COLO829 (cell line): ENCODE data around the gene CNST.

ENCODE experiments used
- DNase-seq: peaks from one replicate; pipeline ENCODE4 v3.0.0; 2012; ENCODE audit warnings: low spot score

Gene CNST

GRCh38 chr1:246566128-246566812, at the start of gene CNST, which contains the start of gene TFB2M:
CNST (plus strand) TSS chr1:246566456; CDS start chr1:246591563, 25,107 bp downstream.
TFB2M (minus strand) TSS chr1:246566261; CDS start chr1:246566138, 123 bp downstream.
- DNase-seq, result peak; percentile 97

- DNase-seq, result no peak
Measured at GRCh38 chr1:246517391-246517790, 48.9 kb upstream of the CNST start.

GRCh38 chr1:246518456-246519205, 47.6 kb upstream of the CNST start:
- no peak for DNase-seq

GRCh38 chr1:246519514-246519913, 46.7 kb upstream of the CNST start:
- no peak for DNase-seq

- DNase-seq, result no peak
Measured at GRCh38 chr1:246526380-246526779, 39.9 kb upstream of the CNST start.

GRCh38 chr1:246526915-246527314, 39.3 kb upstream of the CNST start:
- no peak for DNase-seq

- no peak for DNase-seq
Measured at GRCh38 chr1:246527402-246528088, 38.7 kb upstream of the CNST start.

- DNase-seq, result no peak
Measured at GRCh38 chr1:246528933-246529731, 37.1 kb upstream of the CNST start.

- DNase-seq, result no peak
Measured at GRCh38 chr1:246530482-246530881, 35.8 kb upstream of the CNST start.

GRCh38 chr1:246532519-246532918, 33.7 kb upstream of the CNST start:
- DNase-seq, result no peak

GRCh38 chr1:246533371-246533905, 32.8 kb upstream of the CNST start:
- no peak for DNase-seq

GRCh38 chr1:246534114-246534513, 32.1 kb upstream of the CNST start:
- no peak for DNase-seq

- no peak for DNase-seq
Measured at GRCh38 chr1:246537441-246537840, 28.8 kb upstream of the CNST start.

- no peak for DNase-seq
Measured at GRCh38 chr1:246537887-246538286, 28.4 kb upstream of the CNST start.

- DNase-seq, result no peak
Measured at GRCh38 chr1:246540738-246541491, 25.3 kb upstream of the CNST start.

- no peak for DNase-seq
Measured at GRCh38 chr1:246544001-246544400, 22.3 kb upstream of the CNST start.

GRCh38 chr1:246549665-246550064, 16.6 kb upstream of the CNST start:
- DNase-seq, result no peak

- DNase-seq, result no peak
Measured at GRCh38 chr1:246550402-246550801, 15.9 kb upstream of the CNST start.

- DNase-seq, result no peak
Measured at GRCh38 chr1:246552110-246552509, 14.1 kb upstream of the CNST start.

- DNase-seq, result no peak
Measured at GRCh38 chr1:246554201-246554600, 12.1 kb upstream of the CNST start.

- no peak for DNase-seq
Measured at GRCh38 chr1:246558041-246558440, 8.2 kb upstream of the CNST start.
